Upper lobe of right lung (tissue), 1 donor: ENCODE measurements around the gene COMMD8. TPM values are rescaled to one million over a fixed set of nuclear protein-coding genes. Genes with fewer than 3 reads are reported as not detected.
A peak's percentile ranks its signal among the peaks of the same experiment; 100 is the strongest.
"Not testable (repeated sequence)": the region's sequence is repeated elsewhere in the genome, so short reads cannot be mapped to it uniquely, and the experiment has no call there.

Source experiments
- ATAC-seq: fragments of 200-7000 bp; cut with Tn5 transposase; one replicate; pipeline ENCODE4 v1.9.1; 2020; ENCODE audit warnings: mild to moderate bottlenecking, moderate library complexity
- DNase-seq: peaks from one replicate; pipeline ENCODE4 v3.0.0-alpha.2; 2020
- H3K27ac ChIP-seq: fragments of 200-600 bp; one replicate; pipeline ENCODE4 v1.8.0; 2022
- H3K27me3 ChIP-seq: fragments of 200-600 bp; one replicate; pipeline ENCODE4 v1.8.0; 2022; ENCODE audit warnings: mild to moderate bottlenecking
- H3K36me3 ChIP-seq: fragments of 200-600 bp; one replicate; pipeline ENCODE4 v1.8.0; 2022
- H3K4me1 ChIP-seq: fragments of 200-600 bp; one replicate; pipeline ENCODE4 v1.8.0; 2022
- H3K4me3 ChIP-seq: fragments of 200-600 bp; one replicate; pipeline ENCODE4 v1.8.0; 2022; ENCODE audit warnings: mild to moderate bottlenecking
- H3K9me3 ChIP-seq: fragments of 200-600 bp; one replicate; pipeline ENCODE4 v1.8.0; 2022
- CTCF ChIP-seq: fragments of 200-600 bp; IDR thresholded peaks from one replicate; pipeline ENCODE4 v1.8.0; 2022; ENCODE audit warnings: antibody characterized with exemption
- intact Hi-C: fragments of 100-400 bp; cut with DNase I; formaldehyde crosslinking; loops from one replicate; pipeline ENCODE4 v1.11.0; 2022
- total RNA-seq: library from RNA; stranded (reverse); fragmentation: NEBNext Ultra II Directional; extraction: Animal tissue kit (Norgen Biotek cat#: 25700); gene quantifications from one replicate; pipeline ENCODE4 v1.2.1, GENCODE V29; 2021
- donor health status: DM: no; HTN: yes; CAD: no; lungs with severe emphysema.

COMMD8 gene
- total RNA-seq, 1 donor from 2014 or later = 14.2 TPM

GRCh38 chr4:47488706-47489105 lies 25.2 kb upstream of the COMMD8 start:
- Histone ChIP-seq H3K36me3 (no peaks in the 10 kb centered on the region), H3K4me1 (peaks cover 15% of the 10 kb centered on the region), H3K4me3 (no peak overlapping the region), H3K27ac (no peak overlapping the region), H3K27me3 (no peaks in the 10 kb centered on the region), H3K9me3 (no peaks in the 10 kb centered on the region)
- ATAC-seq (no peak), DNase-seq (no peak)
- no peak for TF ChIP-seq CTCF
- intact Hi-C loops = no loop called here

- DNase-seq, H3K36me3 ChIP-seq, H3K27me3 ChIP-seq, H3K27ac ChIP-seq, ATAC-seq, intact Hi-C loops, H3K9me3 ChIP-seq: not testable (repeated sequence)
- Histone ChIP-seq H3K4me3 (peak overlapping the region; percentile 67), H3K4me1 (peaks cover 15% of the 10 kb centered on the region)
These were observed 23.2 kb upstream of the COMMD8 start for GRCh38 chr4:47486727-47487126.

GRCh38 chr4:47486231-47486673 lies 22.8 kb upstream of the COMMD8 start:
- no peak for TF ChIP-seq CTCF
- ATAC-seq = no peak
- Histone ChIP-seq H3K36me3 (no peaks in the 10 kb centered on the region), H3K9me3 (no peaks in the 10 kb centered on the region), H3K4me1 (peaks cover 15% of the 10 kb centered on the region), H3K4me3 (peak overlapping the region; percentile 67), H3K27me3 (no peaks in the 10 kb centered on the region), H3K27ac (peak overlapping the region; percentile 90)
- DNase-seq = no peak
- intact Hi-C loops = no loop called here

- Histone ChIP-seq H3K4me3 (peak overlapping the region; percentile 67), H3K9me3 (no peaks in the 10 kb centered on the region), H3K27ac (peak overlapping the region; percentile 90), H3K27me3 (no peaks in the 10 kb centered on the region), H3K36me3 (no peaks in the 10 kb centered on the region), H3K4me1 (peaks cover 15% of the 10 kb centered on the region)
- DNase-seq = no peak
- TF ChIP-seq CTCF = no peak
- ATAC-seq = no peak
- intact Hi-C loops = no loop called here
These were observed 22.3 kb upstream of the COMMD8 start for GRCh38 chr4:47485768-47486167.

- Histone ChIP-seq H3K27ac (peak within 1 kb of the TSS; percentile 90), H3K27me3 (no peaks in the 10 kb centered on the region), H3K9me3 (no peaks in the 10 kb centered on the region), H3K4me3 (peak within 1 kb of the TSS; percentile 67), H3K4me1 (peaks cover 15% of the 10 kb centered on the region), H3K36me3 (no peaks in the 10 kb centered on the region)
- no peak for TF ChIP-seq CTCF
- intact Hi-C loops = no loop called here
- DNase-seq (peak; percentile 99), ATAC-seq (peak; percentile 100)
These were observed 21.7 kb upstream of the COMMD8 start, which contains the start of gene ATP10D for GRCh38 chr4:47485047-47485692. Gene ATP10D, plus strand, starts transcription at chr4:47485275. Its CDS starts 27,266 bp downstream, at chr4:47512541.

- DNase-seq (no peak), ATAC-seq (no peak)
- Histone ChIP-seq H3K36me3 (no peaks in the 10 kb centered on the region), H3K4me1 (peaks cover 15% of the 10 kb centered on the region), H3K4me3 (no peak overlapping the region), H3K27me3 (no peaks in the 10 kb centered on the region), H3K27ac (peak overlapping the region; percentile 90), H3K9me3 (no peaks in the 10 kb centered on the region)
- intact Hi-C loops = no loop called here
- no peak for TF ChIP-seq CTCF
These were observed 20.7 kb upstream of the COMMD8 start for GRCh38 chr4:47484168-47484567.
